Choroid plexus epithelial cell (primary cell): ENCODE data around the gene WBP1L.
"Not testable (repeated sequence)": the region's sequence is repeated elsewhere in the genome, so short reads cannot be mapped to it uniquely, and the experiment has no call there.

Experiments
- DNase-seq: peaks from one replicate; pipeline ENCODE4 v3.0.0-alpha.2; 2010; ENCODE audit warnings: low read depth
- H3K4me3 ChIP-seq: 2 replicates; pipeline ENCODE4 v1.5.1; 2011; ENCODE audit warnings: low read depth, mild to moderate bottlenecking, control low read depth, low read length, moderate library complexity
- CTCF ChIP-seq: conservative IDR thresholded peaks from 2 replicates; pipeline ENCODE4 v1.5.1; 2011; ENCODE audit warnings: low read depth, mild to moderate bottlenecking, control low read depth, inconsistent platforms, low read length, moderate library complexity

Gene WBP1L

GRCh38 chr10:102757323-102757722 is 13.6 kb downstream of the WBP1L start:
- no peak for DNase-seq
- TF ChIP-seq CTCF: no peak
- no peak overlapping the region for H3K4me3 ChIP-seq

DNA sequence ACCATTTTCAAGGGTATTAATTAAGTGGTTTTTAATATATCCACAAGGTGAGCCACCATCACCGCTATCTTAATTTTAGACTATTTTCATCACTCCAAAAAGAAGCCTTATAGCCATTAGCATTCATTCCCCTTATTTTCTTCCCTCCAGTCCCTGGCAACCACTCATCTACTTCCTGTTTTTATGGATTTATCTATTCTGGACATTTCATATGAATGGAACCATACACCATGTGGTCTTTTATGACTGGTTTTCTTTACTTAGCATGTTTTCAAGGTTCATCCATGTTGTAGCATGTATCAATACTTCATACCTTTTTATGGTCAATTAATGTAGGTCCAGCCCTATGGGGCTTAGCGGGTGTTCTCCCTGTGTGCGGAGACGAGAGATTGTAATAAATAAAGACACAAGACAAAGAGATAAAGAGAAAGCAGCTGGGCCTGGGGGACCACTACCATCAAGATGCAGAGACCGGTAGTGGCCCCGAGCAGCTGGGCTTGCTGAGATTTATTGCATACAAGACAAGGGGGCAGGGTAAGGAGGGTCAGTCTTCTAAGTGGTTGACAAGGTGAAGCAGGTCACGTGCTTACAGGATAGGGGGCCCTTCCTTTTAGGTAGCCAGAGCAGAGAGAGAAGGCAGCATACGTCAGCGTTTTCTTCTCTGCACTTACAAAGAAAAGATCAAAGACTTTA is 14.6 kb downstream of the WBP1L start:
- H3K4me3 ChIP-seq: no peak overlapping the region
- DNase-seq: no peak
- no peak for TF ChIP-seq CTCF

DNA sequence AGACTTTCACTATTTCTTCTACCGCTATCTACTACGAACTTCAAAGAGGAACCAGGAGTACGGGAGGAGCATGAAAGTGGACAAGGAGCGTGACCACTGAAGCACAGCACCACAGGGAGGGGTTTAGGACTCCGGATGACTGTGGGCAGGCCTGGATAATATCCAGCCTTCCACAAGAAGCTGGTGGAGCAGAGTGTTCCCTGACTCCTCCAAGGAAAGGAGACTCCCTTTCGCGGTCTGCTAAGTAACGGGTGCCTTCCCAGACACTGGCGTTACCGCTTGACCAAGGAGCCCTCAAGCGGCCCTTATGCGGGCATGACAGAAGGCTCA is 15.2 kb downstream of the WBP1L start:
- not testable (repeated sequence) for H3K4me3 ChIP-seq, DNase-seq

DNA sequence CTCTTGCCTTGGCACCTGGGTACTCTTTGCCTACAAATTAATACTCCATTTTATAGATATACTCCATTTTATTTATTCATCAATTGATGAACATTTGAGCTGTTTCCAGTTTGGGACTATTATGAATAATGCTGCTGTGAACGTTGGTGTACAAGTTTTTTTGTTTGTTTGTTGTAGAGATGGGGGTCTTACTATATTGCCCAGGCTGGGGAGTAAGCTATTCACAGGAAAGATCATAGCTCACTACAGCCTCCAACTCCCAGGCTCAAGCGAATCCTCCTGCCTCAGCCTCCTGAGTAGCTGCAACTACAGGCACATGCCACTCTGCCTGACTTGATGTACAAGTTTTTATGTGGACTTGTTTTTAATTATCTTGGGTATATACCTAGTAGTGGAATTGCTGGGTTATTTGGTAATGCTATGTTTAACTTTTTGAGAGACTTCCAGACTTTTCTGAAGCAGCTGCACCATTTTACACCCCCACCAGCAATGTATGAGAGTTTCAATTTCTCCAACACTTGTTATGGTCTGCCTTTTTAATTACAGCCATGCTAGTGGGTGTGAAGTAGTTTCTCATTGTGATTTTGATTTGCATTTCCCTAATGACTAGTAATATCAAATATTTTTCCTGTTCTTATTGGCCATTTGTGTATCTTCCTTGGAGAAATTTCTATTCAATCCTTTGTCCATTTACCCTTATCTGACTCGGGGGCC is 15.9 kb downstream of the WBP1L start:
- H3K4me3 ChIP-seq: no peak overlapping the region
- no peak for TF ChIP-seq CTCF
- no peak for DNase-seq

DNA sequence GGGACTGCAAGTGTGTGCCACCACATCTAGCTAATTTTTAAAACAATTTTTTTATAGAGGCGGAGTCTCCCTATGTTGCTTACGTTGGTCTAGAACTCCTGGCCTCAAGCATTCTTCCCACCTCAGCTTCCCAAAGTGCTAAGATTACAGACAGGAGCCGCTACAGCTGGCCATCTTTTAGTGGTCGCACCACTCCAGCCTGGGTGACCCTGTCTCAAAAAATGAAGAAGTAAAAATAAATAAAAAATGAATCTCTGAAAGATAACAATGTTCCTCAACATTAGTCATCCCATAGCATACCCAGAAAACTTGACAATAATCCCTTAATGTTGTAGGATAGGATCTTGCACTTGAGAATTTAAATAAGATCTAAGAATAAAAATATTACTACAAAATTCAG is 18.2 kb downstream of the WBP1L start:
- DNase-seq: no peak
- no peak for TF ChIP-seq CTCF
- H3K4me3 ChIP-seq: no peak overlapping the region

DNA sequence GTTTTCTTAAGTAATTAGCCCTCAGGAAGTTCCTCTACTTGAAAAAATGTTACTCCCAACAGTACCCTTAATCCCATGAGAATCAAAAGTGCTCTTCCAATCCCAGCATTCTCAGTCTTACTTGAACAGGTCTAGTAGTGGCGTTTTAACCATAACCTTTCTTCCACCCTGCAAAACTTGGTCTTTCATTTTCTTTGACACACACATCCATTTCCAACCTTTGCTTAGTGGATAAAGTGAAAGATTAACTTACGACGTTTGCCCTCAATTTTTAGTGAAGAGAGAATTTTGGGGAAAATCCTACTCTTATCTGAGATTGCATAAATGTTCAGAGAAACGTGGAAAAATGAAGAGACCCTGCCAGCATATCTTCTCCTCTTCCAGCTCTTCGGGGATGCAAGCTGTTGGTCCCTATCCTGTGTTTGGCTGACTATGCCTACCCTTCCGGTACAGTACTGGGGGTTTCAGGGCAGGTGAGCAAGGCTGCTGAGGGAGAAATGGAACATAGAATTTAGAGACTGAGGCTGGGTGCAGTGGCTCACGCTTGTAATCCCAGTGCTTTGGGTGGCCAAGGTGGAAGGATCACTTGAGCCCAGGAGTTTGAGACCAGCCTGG is 18.8 kb downstream of the WBP1L start:
- no peak for TF ChIP-seq CTCF
- H3K4me3 ChIP-seq: no peak overlapping the region
- no peak for DNase-seq

GRCh38 chr10:102763037-102763607 is 19.4 kb downstream of the WBP1L start:
- TF ChIP-seq CTCF: no peak
- no peak overlapping the region for H3K4me3 ChIP-seq
- no peak for DNase-seq
